Epithelial cell of esophagus (primary cell): ENCODE measurements around the gene PAK3.

Experiments
- DNase-seq: peaks from one replicate; pipeline ENCODE4 v3.0.0; 2010; ENCODE audit warnings: low read depth
- H3K4me3 ChIP-seq: 2 replicates; pipeline ENCODE4 v1.5.1; 2011; ENCODE audit warnings: mild to moderate bottlenecking, low read length, control low read depth
- TF ChIP-seq, protein P1 (sequence below): IDR thresholded peaks from 2 replicates; pipeline ENCODE4 v1.5.1; 2011; ENCODE audit warnings: low read depth, mild to moderate bottlenecking, low read length, control low read depth, inconsistent platforms; ENCODE audit not compliant: insufficient read depth; ENCODE audit errors: missing control alignments

Gene PAK3

DNA sequence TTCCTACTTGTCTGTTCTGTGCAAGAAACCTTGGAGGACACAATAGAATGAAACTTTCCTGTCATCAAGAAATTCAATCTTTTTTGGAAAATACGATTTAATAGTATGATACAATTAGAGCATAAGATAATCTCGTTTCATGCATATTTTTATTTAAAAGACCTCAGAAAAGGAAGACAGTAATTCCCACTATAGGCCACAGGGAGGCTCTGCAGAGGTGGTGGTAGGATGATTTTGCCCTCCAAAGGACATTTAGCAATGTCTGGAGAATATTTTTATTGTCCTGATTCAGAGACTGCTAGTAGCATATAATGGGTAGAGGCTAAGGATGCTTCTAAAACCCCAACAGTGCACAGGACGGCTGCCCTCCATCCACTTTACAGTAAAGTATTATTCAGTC is 68.7 kb downstream of the PAK3 start:
- peak; percentile 17 for DNase-seq
- TF ChIP-seq, protein P1, sequence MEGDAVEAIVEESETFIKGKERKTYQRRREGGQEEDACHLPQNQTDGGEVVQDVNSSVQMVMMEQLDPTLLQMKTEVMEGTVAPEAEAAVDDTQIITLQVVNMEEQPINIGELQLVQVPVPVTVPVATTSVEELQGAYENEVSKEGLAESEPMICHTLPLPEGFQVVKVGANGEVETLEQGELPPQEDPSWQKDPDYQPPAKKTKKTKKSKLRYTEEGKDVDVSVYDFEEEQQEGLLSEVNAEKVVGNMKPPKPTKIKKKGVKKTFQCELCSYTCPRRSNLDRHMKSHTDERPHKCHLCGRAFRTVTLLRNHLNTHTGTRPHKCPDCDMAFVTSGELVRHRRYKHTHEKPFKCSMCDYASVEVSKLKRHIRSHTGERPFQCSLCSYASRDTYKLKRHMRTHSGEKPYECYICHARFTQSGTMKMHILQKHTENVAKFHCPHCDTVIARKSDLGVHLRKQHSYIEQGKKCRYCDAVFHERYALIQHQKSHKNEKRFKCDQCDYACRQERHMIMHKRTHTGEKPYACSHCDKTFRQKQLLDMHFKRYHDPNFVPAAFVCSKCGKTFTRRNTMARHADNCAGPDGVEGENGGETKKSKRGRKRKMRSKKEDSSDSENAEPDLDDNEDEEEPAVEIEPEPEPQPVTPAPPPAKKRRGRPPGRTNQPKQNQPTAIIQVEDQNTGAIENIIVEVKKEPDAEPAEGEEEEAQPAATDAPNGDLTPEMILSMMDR = peak; percentile 46
- H3K4me3 ChIP-seq = no peak overlapping the region

DNA sequence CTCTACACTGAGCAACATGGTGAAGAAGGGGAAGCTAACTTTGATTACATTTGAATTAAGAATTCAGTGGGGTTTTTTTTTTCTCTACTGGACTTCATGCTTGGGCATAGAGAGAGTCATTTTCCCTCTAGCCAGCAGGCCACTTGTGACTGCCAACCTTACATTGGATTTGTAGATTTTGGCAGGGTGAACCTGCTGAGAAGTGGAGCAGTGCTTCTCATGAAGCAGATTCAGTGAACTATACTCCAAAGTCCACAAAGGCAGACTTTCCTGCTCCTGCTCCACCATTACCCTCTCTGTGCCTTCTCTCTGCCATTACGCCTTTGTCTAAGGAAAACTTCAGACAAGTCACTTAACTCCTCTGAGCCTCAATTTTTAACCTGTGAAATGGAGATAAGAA is 69.9 kb downstream of the PAK3 start:
- no peak overlapping the region for H3K4me3 ChIP-seq
- TF ChIP-seq, protein P1 = no peak
- DNase-seq = no peak

- TF ChIP-seq, protein P1 = no peak
- DNase-seq = no peak
- H3K4me3 ChIP-seq = no peak overlapping the region
Observed at GRCh38 chrX:111167334-111167733, 71.3 kb downstream of the PAK3 start.

- H3K4me3 ChIP-seq = no peak overlapping the region
- DNase-seq = peak; percentile 50
- TF ChIP-seq, protein P1 = peak; percentile 55
Observed at GRCh38 chrX:111168314-111168713, 72.3 kb downstream of the PAK3 start.

DNA sequence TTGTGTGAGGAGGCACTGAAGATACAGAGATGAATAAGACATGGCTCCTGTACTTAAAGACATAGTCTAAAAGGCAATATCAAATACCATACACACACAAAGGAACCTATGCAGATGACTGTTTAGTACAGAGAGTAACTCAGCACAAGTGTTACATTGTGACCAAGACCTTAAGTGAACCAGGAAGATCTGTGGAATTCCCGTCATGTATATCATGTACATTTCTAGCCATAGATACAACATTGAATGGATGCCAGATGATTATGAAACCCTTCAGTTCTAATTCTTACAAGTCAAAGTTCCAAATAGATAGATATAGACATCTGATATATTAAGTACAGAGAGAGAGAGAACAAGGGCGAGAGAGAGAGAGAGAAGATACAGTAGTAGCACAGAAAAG is 73.2 kb downstream of the PAK3 start:
- TF ChIP-seq, protein P1 = no peak
- no peak overlapping the region for H3K4me3 ChIP-seq
- peak; percentile 48 for DNase-seq

- TF ChIP-seq, protein P1 = no peak
Observed at GRCh38 chrX:111170017-111170416, 74.0 kb downstream of the PAK3 start.

DNA sequence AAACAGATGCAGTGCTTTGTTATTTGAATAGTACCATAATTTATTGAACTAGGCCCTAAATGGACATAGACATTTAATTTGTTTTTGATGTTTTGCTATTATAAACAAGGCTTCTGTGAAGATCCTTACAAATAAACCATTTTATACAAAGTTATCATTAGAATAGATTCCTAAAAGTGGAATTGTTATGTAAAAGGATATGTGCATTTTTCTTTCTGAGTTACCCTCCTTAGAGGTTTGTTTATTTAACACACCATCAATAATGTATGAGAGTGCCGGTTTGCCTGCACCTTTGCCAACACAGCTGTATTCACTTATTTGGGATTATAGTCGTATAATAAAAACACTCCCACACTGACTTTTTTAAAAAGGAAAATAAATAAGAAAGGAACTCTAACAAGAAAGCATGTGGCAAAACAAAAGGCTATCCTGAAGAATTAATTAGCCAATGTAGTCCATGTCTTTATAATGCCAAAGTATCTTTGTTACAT is 84.8 kb downstream of the PAK3 start:
- TF ChIP-seq, protein P1 = no peak
- no peak overlapping the region for H3K4me3 ChIP-seq
- no peak for DNase-seq

More at GRCh38 chrX:111170017-111170416, 74.0 kb downstream of the PAK3 start:
- peak; percentile 5 for DNase-seq
- H3K4me3 ChIP-seq = no peak overlapping the region
